ENCODE measurements around the gene SPEN.

DNA sequence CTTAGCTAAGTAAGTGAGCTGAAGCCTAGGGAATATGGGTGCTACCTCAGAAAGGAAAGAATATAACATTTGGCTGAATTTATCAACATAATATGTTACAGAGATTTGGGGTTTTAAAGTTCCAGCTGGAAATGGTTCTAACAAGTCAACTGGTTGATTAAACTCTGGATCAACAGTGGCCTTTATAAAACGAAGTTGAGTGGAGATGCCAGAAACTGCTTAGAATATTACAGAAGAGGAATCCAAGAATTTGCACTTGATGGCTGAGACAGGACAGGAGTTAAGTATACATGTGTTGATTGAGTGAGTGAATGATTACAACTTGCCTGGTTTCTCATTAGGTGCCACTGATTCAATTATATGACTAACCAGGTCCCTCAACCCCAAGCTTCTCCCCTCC, 135.8 kb downstream of the SPEN start:
- TF ChIP-seq ELK1 (IDR thresholded peaks at IDR 0.05; ENCODE audit: low read depth, low read length) (no peak), TAF1 (IDR thresholded peaks at IDR 0.05; ENCODE audit: borderline replicate concordance, low read depth, low read length) (no peak), CTCF (IDR thresholded peaks at IDR 0.05 in 2 of 3, conservative IDR thresholded peaks at IDR 0.05 in 1 of 3; ENCODE audit: control insufficient read depth in 2 of 3, extremely low read depth in 1 of 3, insufficient read depth in 1 of 3, low read depth in 3 of 3, low read length in 3 of 3) (no peak), POLR2AphosphoS2 (IDR thresholded peaks at IDR 0.05; ENCODE audit: low read depth, low read length) (no peak), CREM (IDR thresholded peaks at IDR 0.05; ENCODE audit: low read depth) (no peak), GABPA (IDR thresholded peaks at IDR 0.05; ENCODE audit: low read depth) (no peak), IKZF2 (IDR thresholded peaks at IDR 0.05) (no peak), RAD51 (IDR thresholded peaks at IDR 0.05) (no peak)
- TF ChIP-seq, protein P1, sequence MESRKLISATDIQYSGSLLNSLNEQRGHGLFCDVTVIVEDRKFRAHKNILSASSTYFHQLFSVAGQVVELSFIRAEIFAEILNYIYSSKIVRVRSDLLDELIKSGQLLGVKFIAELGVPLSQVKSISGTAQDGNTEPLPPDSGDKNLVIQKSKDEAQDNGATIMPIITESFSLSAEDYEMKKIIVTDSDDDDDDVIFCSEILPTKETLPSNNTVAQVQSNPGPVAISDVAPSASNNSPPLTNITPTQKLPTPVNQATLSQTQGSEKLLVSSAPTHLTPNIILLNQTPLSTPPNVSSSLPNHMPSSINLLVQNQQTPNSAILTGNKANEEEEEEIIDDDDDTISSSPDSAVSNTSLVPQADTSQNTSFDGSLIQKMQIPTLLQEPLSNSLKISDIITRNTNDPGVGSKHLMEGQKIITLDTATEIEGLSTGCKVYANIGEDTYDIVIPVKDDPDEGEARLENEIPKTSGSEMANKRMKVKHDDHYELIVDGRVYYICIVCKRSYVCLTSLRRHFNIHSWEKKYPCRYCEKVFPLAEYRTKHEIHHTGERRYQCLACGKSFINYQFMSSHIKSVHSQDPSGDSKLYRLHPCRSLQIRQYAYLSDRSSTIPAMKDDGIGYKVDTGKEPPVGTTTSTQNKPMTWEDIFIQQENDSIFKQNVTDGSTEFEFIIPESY (IDR thresholded peaks at IDR 0.05): no peak
